Smooth muscle cell (in vitro differentiated cells): ENCODE data around the gene AANAT. TPM values are rescaled to one million over a fixed set of nuclear protein-coding genes. Genes with fewer than 3 reads are reported as not detected.

Source experiments
- DNase-seq: peaks from one replicate; lab custom pipeline; 2025; ENCODE audit not compliant: unreplicated experiment; lab: John Stamatoyannopoulos, UW
- H2AFZ ChIP-seq: fragments of 200-600 bp; sonication (generic); 2 replicates; pipeline ENCODE4 v1.6.0; 2016; ENCODE audit warnings: antibody characterized with exemption, low read depth, mild to moderate bottlenecking
- H3F3A ChIP-seq: fragments of 200-600 bp; sonication (generic); 2 replicates; pipeline ENCODE4 v1.6.0; 2017; ENCODE audit warnings: antibody characterized with exemption, low read depth
- H3K27ac ChIP-seq: fragments of 200-600 bp; sonication (generic); 2 replicates; pipeline ENCODE4 v1.5.1; 2016; ENCODE audit warnings: low read depth, mild to moderate bottlenecking
- H3K27me3 ChIP-seq: fragments of 200-600 bp; sonication (generic); 2 replicates; pipeline ENCODE4 v1.6.1; 2016; ENCODE audit warnings: low read depth, mild to moderate bottlenecking
- H3K36me3 ChIP-seq: fragments of 200-600 bp; sonication (generic); 2 replicates; pipeline ENCODE4 v1.5.1; 2016; ENCODE audit warnings: low read depth
- H3K4me1 ChIP-seq: fragments of 200-600 bp; sonication (generic); 2 replicates; pipeline ENCODE4 v1.5.1; 2016; ENCODE audit warnings: low read depth
- H3K4me2 ChIP-seq: fragments of 200-600 bp; sonication (generic); 2 replicates; pipeline ENCODE4 v1.6.0; 2016; ENCODE audit warnings: mild to moderate bottlenecking
- H3K4me3 ChIP-seq: fragments of 200-600 bp; sonication (generic); 2 replicates; pipeline ENCODE4 v1.5.1; 2016; ENCODE audit warnings: mild to moderate bottlenecking
- H3K79me2 ChIP-seq: fragments of 200-600 bp; sonication (generic); 2 replicates; pipeline ENCODE4 v1.6.0; 2016; ENCODE audit warnings: low read depth, mild to moderate bottlenecking
- H3K9ac ChIP-seq: fragments of 200-600 bp; sonication (generic); 2 replicates; pipeline ENCODE4 v1.6.0; 2016; ENCODE audit warnings: low read depth
- H3K9me3 ChIP-seq: fragments of 200-600 bp; sonication (generic); replicated peaks from 2 replicates; pipeline ENCODE4 v1.5.1; 2016; ENCODE audit warnings: low read depth
- H4K20me1 ChIP-seq: fragments of 200-600 bp; sonication (generic); 2 replicates; pipeline ENCODE4 v1.6.0; 2016; ENCODE audit warnings: low read depth
- WGBS: methylation state at CpG from one replicate; pipeline ENCODE4 v1.1.7; 2016; ENCODE audit warnings: low lambda C conversion rate; 5-methylcytosine and 5-hydroxymethylcytosine counted together
- polyA plus RNA-seq: library from polyadenylated mRNA; unstranded; fragments of >200 nt; fragmentation: Nextera tagmentation; extraction: Ambion mirVana; gene quantifications from 2 replicates; pipeline ENCODE4 v1.2.1, GENCODE V29; 2016
- total RNA-seq: library from RNA; depleted of rRNA; stranded (reverse); fragments of >200 nt; gene quantifications from 2 replicates; pipeline ENCODE4 v1.2.3, GENCODE V29; 2014
- TF ChIP-seq, protein P1 (sequence below): fragments of 200-600 bp; sonication (generic); IDR thresholded peaks from 2 replicates; pipeline ENCODE4 v1.5.1; 2017; ENCODE audit warnings: borderline replicate concordance, mild to moderate bottlenecking, antibody characterized with exemption; ENCODE audit not compliant: insufficient read depth, poor library complexity, severe bottlenecking

The AANAT gene
- total and polyA plus RNA-seq, 2 experiments from 2014 or later, result not detected

DNA sequence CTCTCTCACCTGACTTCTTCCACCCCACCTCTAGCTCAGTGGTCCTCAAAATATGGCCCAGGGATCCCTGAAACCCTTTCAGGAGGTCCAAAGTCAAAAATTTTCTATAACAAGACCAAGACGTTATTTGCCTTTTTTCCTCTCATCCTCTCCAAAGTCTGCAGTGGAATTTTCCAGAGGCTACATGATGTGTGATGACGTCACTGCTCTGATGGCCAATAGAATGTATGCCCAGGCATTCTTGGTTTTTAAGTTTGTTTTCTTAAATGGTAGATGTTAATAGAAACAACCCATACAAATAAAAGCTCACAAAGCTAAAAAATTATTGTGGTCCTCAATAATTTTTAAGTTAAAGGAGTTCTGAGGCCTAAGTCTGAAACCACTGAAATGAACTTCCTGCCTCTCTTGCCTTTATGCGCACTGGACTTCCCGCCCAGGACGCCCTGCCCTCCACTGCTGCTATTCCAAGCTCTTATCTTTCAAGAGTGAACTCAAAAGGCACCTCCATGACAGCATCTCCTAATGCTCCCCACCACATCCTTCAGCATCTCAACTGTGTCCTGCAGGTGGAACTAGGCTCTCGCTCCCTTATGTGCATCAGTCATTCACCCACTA is 28.0 kb upstream of the AANAT start:
- H3K27me3 ChIP-seq, result no peaks in the 10 kb centered on the region
- H3K9ac ChIP-seq, result no peak overlapping the region
- no peaks in the 10 kb centered on the region for H3K36me3 ChIP-seq
- no peak overlapping the region for H3K4me3 ChIP-seq
- H3K27ac ChIP-seq, result no peak overlapping the region
- 90% methylated on average over 6 of the region's 6 CpGs for WGBS
- no peak overlapping the region for H2AFZ ChIP-seq
- no peak overlapping the region for H3K4me2 ChIP-seq
- peaks cover under 1% of the 10 kb centered on the region for H3K4me1 ChIP-seq
- no peaks in the 10 kb centered on the region for H3K9me3 ChIP-seq
- peaks cover 3% of the 10 kb centered on the region for H3F3A ChIP-seq
- DNase-seq, result no peak
- peaks cover 100% of the 10 kb centered on the region for H4K20me1 ChIP-seq
- TF ChIP-seq, protein P1, sequence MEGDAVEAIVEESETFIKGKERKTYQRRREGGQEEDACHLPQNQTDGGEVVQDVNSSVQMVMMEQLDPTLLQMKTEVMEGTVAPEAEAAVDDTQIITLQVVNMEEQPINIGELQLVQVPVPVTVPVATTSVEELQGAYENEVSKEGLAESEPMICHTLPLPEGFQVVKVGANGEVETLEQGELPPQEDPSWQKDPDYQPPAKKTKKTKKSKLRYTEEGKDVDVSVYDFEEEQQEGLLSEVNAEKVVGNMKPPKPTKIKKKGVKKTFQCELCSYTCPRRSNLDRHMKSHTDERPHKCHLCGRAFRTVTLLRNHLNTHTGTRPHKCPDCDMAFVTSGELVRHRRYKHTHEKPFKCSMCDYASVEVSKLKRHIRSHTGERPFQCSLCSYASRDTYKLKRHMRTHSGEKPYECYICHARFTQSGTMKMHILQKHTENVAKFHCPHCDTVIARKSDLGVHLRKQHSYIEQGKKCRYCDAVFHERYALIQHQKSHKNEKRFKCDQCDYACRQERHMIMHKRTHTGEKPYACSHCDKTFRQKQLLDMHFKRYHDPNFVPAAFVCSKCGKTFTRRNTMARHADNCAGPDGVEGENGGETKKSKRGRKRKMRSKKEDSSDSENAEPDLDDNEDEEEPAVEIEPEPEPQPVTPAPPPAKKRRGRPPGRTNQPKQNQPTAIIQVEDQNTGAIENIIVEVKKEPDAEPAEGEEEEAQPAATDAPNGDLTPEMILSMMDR, result no peak
- peaks cover 89% of the 10 kb centered on the region for H3K79me2 ChIP-seq

DNA sequence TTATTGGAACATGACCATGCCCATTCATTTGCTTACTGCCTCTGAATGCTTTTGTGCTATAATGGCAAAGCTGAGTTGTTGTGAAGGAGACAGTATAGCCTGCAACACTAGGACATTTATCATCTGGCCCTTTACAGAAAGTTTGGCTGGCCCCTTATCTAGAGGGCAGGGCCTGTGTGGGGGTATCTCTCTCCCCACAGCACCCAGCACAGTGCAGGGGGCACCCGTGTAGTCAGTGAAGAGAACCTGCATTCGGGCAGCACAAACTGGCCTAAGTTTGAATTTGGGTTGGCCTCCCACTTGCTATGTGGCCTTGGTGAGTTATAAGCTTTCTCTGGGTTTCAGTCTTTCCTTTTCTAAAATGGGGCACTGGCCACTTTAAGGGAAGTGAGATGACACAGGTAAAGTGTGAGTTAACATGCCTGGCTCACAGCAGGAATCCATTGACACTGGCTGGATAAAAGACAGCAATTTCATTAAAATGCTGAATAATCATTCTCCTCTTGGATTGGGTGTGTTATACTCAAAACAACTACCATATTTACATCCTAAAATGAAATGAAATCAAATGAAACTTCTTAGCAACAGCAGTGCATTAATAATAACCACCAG is 26.5 kb upstream of the AANAT start:
- H3K79me2 ChIP-seq, result peaks cover 91% of the 10 kb centered on the region
- no peak overlapping the region for H3K27ac ChIP-seq
- no peak overlapping the region for H2AFZ ChIP-seq
- H3F3A ChIP-seq, result peaks cover 3% of the 10 kb centered on the region
- no peak overlapping the region for H3K4me2 ChIP-seq
- DNase-seq, result no peak
- H3K9me3 ChIP-seq, result no peaks in the 10 kb centered on the region
- no peak overlapping the region for H3K9ac ChIP-seq
- 82% methylated on average over 2 of the region's 2 CpGs for WGBS
- H3K27me3 ChIP-seq, result no peaks in the 10 kb centered on the region
- H3K4me1 ChIP-seq, result peaks cover 14% of the 10 kb centered on the region
- TF ChIP-seq, protein P1, result no peak
- H3K36me3 ChIP-seq, result no peaks in the 10 kb centered on the region
- no peak overlapping the region for H3K4me3 ChIP-seq
- peaks cover 100% of the 10 kb centered on the region for H4K20me1 ChIP-seq

DNA sequence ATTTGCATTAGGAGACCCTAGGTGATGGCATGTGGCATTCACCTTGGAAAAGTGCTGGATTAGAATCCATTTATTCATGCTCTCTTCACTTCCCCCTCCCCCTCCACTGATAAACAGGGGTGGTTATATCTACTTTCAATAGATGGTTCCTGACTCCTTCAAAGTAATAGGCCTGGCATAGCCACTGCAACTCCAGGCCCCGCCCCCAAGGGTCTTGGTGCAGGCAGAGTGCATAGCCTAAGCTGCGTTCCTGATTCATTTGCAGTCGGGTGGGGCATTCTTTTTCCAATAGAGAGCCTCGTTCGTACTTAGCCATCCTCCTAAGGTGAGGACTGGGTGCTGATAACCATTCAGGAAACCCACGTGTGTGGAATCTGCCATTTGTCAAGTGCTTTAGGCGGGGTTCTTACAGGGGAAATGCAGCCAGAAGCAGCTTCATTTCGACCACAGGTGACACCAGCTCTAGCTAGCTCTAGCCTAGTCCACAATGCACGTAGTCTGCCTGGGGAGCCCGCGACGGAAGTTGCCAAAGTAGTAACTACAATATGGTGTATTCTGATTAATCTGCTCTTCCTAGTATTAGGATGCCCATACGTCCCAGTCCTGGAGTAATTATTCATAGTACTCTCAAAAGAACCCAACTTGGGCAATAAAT is 25.6 kb upstream of the AANAT start:
- Histone ChIP-seq H3K36me3 (no peaks in the 10 kb centered on the region), H3K4me2 (no peak overlapping the region), H3K4me1 (peaks cover 19% of the 10 kb centered on the region), H2AFZ (no peak overlapping the region), H3K9ac (no peak overlapping the region), H3K27ac (no peak overlapping the region), H3K9me3 (no peaks in the 10 kb centered on the region), H3K79me2 (peaks cover 82% of the 10 kb centered on the region), H3K27me3 (no peaks in the 10 kb centered on the region), H3K4me3 (no peak overlapping the region), H4K20me1 (peaks cover 100% of the 10 kb centered on the region), H3F3A (peaks cover 3% of the 10 kb centered on the region)
- DNase-seq, result no peak
- 74% methylated on average over 13 of the region's 13 CpGs for WGBS
- TF ChIP-seq, protein P1, result no peak
